Iris pigment epithelial cell (primary cell): ENCODE measurements around the gene ETFDH.
"Not testable (repeated sequence)": the region's sequence is repeated elsewhere in the genome, so short reads cannot be mapped to it uniquely, and the experiment has no call there.

Experiments used
- DNase-seq: peaks from one replicate; pipeline ENCODE4 v3.0.0-alpha.2; 2011; ENCODE audit warnings: low read depth

ETFDH gene

GRCh38 chr4:158681629-158682028, 9.5 kb downstream of the ETFDH start:
- no peak for DNase-seq

- DNase-seq: no peak
Measured at GRCh38 chr4:158682066-158682465, 10.0 kb downstream of the ETFDH start.

GRCh38 chr4:158688813-158689212, 16.7 kb downstream of the ETFDH start:
- DNase-seq: no peak

GRCh38 chr4:158704274-158704673, 32.2 kb downstream of the ETFDH start:
- no peak for DNase-seq

GRCh38 chr4:158710814-158711213, 38.7 kb downstream of the ETFDH start:
- DNase-seq: peak; percentile 17

GRCh38 chr4:158712622-158713021, 40.5 kb downstream of the ETFDH start:
- DNase-seq: not testable (repeated sequence)

- no peak for DNase-seq
Measured at GRCh38 chr4:158714937-158715336, 42.8 kb downstream of the ETFDH start.

GRCh38 chr4:158715802-158716201, 43.7 kb downstream of the ETFDH start:
- no peak for DNase-seq

GRCh38 chr4:158721680-158722079, 49.6 kb downstream of the ETFDH start:
- DNase-seq: no peak

- peak; percentile 54 for DNase-seq
Measured at GRCh38 chr4:158722291-158722916, 50.3 kb downstream of the ETFDH start.

- DNase-seq: peak; percentile 75
Measured at GRCh38 chr4:158722917-158723793, 51.1 kb downstream of the ETFDH start, which contains the start of gene PPID. Gene PPID (minus strand): TSS chr4:158723396. CDS start chr4:158723288, 108 bp downstream.

- no peak for DNase-seq
Measured at GRCh38 chr4:158724637-158725036, 52.5 kb downstream of the ETFDH start.

GRCh38 chr4:158726633-158727032, 54.5 kb downstream of the ETFDH start:
- DNase-seq: no peak

GRCh38 chr4:158728236-158728635, 56.1 kb downstream of the ETFDH start:
- no peak for DNase-seq

- DNase-seq: peak; percentile 71
Measured at GRCh38 chr4:158729716-158730559, 57.8 kb downstream of the ETFDH start.

GRCh38 chr4:158738866-158739265, 66.8 kb downstream of the ETFDH start:
- DNase-seq: no peak

GRCh38 chr4:158739600-158739999, 67.5 kb downstream of the ETFDH start:
- no peak for DNase-seq

- DNase-seq: no peak
Measured at GRCh38 chr4:158741326-158742021, 69.4 kb downstream of the ETFDH start.

GRCh38 chr4:158746537-158746936, 74.4 kb downstream of the ETFDH start:
- DNase-seq: not testable (repeated sequence)

GRCh38 chr4:158750379-158750778, 78.3 kb downstream of the ETFDH start:
- peak; percentile 83 for DNase-seq

GRCh38 chr4:158754385-158755180, 82.5 kb downstream of the ETFDH start:
- DNase-seq: peak; percentile 59
